ENCODE measurements around the gene KIF16B. TPM values are rescaled to one million over a fixed set of nuclear protein-coding genes. Genes with fewer than 3 reads are reported as not detected.

KIF16B gene
- total RNA-seq, 1 experiment from 2014 or later, result 4.6 TPM

DNA sequence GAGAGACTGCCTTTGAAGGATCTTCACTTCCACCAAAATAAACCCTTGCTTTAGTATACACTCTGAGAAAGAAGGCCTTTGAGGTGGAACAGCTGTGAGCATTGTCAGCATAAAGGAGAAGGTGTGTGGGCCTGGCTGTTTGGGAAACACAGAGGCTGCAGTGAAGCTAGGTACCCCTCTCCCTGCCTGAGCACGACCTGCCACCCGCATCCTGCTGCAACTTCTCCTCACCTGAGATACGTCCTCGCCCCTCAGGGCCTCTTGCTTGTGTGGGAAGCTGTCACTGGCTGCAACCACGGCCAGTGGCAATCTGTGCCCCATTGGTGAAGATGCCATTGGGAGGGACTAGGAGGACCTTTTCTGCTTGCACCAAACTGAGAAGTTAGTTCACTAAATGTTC, 307.9 kb downstream of the KIF16B start:
- no TSS peak for BruUV-seq (replicated peaks)
- intact Hi-C loops (cut with micrococcal nuclease; ENCODE audit: unreplicated experiment), result no loop called here
- CTCF ChIA-PET, result no interaction called here

DNA sequence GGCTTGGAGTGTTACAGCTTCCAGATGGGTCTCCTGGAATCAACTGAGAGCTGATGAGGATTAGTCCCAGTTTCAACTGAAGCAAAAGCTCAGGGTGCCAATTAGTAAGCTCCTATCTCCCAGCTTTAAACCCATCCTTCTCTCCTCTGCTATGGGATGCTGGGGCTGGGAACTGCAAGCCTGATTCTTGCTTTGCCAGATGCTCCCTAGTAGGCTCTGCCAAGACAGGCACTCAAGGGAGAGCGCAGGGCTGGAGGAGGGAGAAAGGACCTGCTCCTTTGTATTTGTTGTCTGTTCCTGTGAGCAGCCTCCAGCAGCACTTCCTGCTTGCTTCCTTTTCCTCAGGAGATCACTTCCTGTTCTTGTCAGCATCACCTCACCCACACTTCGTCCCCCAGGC, 309.7 kb downstream of the KIF16B start:
- CTCF ChIA-PET, result no interaction called here
- no peak for DNase-seq (ENCODE audit: low spot score)
- no peaks in the 10 kb centered on the region for H3K36me3 ChIP-seq (ENCODE audit: insufficient read depth, low read length, poor library complexity, severe bottlenecking)
- no peaks in the 10 kb centered on the region for H3K4me1 ChIP-seq (ENCODE audit: insufficient read depth, low read length, poor library complexity, severe bottlenecking)
- H3K4me3 ChIP-seq (ENCODE audit: low read depth, low read length, poor library complexity, severe bottlenecking), result no peak overlapping the region
- intact Hi-C loops (cut with micrococcal nuclease; ENCODE audit: unreplicated experiment), result no loop called here
- BruUV-seq (replicated peaks), result no TSS peak
- H3K27ac ChIP-seq (ENCODE audit: low read depth, low read length, poor library complexity, severe bottlenecking), result no peak overlapping the region
- POLR2A ChIA-PET (ENCODE audit: low non-redundant PET), result no interaction called here
- TF ChIP-seq, protein P1, sequence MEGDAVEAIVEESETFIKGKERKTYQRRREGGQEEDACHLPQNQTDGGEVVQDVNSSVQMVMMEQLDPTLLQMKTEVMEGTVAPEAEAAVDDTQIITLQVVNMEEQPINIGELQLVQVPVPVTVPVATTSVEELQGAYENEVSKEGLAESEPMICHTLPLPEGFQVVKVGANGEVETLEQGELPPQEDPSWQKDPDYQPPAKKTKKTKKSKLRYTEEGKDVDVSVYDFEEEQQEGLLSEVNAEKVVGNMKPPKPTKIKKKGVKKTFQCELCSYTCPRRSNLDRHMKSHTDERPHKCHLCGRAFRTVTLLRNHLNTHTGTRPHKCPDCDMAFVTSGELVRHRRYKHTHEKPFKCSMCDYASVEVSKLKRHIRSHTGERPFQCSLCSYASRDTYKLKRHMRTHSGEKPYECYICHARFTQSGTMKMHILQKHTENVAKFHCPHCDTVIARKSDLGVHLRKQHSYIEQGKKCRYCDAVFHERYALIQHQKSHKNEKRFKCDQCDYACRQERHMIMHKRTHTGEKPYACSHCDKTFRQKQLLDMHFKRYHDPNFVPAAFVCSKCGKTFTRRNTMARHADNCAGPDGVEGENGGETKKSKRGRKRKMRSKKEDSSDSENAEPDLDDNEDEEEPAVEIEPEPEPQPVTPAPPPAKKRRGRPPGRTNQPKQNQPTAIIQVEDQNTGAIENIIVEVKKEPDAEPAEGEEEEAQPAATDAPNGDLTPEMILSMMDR (conservative IDR thresholded peaks at IDR 0.05; ENCODE audit: low read depth, low read length), result no peak
- no peak for TF ChIP-seq EZH2 (IDR thresholded peaks at IDR 0.05; ENCODE audit: borderline replicate concordance, low read depth, low read length, poor library complexity, severe bottlenecking)
- H3K27me3 ChIP-seq (replicated peaks; ENCODE audit: insufficient read depth, low read depth, low read length, poor library complexity), result no peaks in the 10 kb centered on the region
- peaks cover 16% of the 10 kb centered on the region for H3K9me3 ChIP-seq (ENCODE audit: low read depth, low read length, poor library complexity, severe bottlenecking)

More for the DNA sequence above, 307.9 kb downstream of the KIF16B start:
- Histone ChIP-seq H3K4me3 (ENCODE audit: low read depth, low read length, poor library complexity, severe bottlenecking) (no peak overlapping the region), H3K27ac (ENCODE audit: low read depth, low read length, poor library complexity, severe bottlenecking) (no peak overlapping the region), H3K27me3 (replicated peaks; ENCODE audit: insufficient read depth, low read depth, low read length, poor library complexity) (no peaks in the 10 kb centered on the region), H3K4me1 (ENCODE audit: insufficient read depth, low read length, poor library complexity, severe bottlenecking) (no peaks in the 10 kb centered on the region), H3K36me3 (ENCODE audit: insufficient read depth, low read length, poor library complexity, severe bottlenecking) (no peaks in the 10 kb centered on the region), H3K9me3 (ENCODE audit: low read depth, low read length, poor library complexity, severe bottlenecking) (peaks cover 13% of the 10 kb centered on the region)
- POLR2A ChIA-PET (ENCODE audit: low non-redundant PET), result no interaction called here
- no peak for DNase-seq (ENCODE audit: low spot score)
- TF ChIP-seq, protein P1 (conservative IDR thresholded peaks at IDR 0.05; ENCODE audit: low read depth, low read length), result no peak
- no peak for TF ChIP-seq EZH2 (IDR thresholded peaks at IDR 0.05; ENCODE audit: borderline replicate concordance, low read depth, low read length, poor library complexity, severe bottlenecking)

DNA sequence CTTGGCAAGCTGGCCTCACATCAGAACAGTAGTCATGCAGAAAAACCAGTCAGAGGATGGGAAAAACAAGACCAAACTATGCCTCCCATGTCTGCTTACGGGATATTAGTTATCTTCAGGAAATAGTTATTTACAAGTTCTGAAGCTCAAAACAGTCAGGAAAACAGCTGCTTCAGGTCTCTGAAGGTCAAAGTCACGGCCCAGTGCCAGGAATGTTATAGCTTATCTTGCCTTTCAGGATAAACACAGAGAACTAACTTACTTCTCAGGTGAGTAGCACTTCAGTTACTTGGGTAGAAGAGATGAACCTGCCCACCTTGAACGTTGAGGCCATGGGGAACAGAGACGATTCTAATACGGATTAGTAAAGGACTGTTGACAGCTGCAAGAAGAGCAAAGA, 310.7 kb downstream of the KIF16B start:
- H3K27me3 ChIP-seq (replicated peaks; ENCODE audit: insufficient read depth, low read depth, low read length, poor library complexity), result no peaks in the 10 kb centered on the region
- no peak for DNase-seq (ENCODE audit: low spot score)
- BruUV-seq (replicated peaks), result no TSS peak
- H3K9me3 ChIP-seq (ENCODE audit: low read depth, low read length, poor library complexity, severe bottlenecking), result peaks cover 16% of the 10 kb centered on the region
- intact Hi-C loops (cut with micrococcal nuclease; ENCODE audit: unreplicated experiment), result no loop called here
- no peak for TF ChIP-seq EZH2 (IDR thresholded peaks at IDR 0.05; ENCODE audit: borderline replicate concordance, low read depth, low read length, poor library complexity, severe bottlenecking)
- TF ChIP-seq, protein P1 (conservative IDR thresholded peaks at IDR 0.05; ENCODE audit: low read depth, low read length), result no peak
- ChIA-PET POLR2A (ENCODE audit: low non-redundant PET) (no interaction called here), CTCF (interaction anchor here (0.6 kb wide), 1 partner anchor 8 kb away, joined by 10 read pairs; no protein-coding TSS in a partner anchor)
- H3K36me3 ChIP-seq (ENCODE audit: insufficient read depth, low read length, poor library complexity, severe bottlenecking), result no peaks in the 10 kb centered on the region
- no peak overlapping the region for H3K4me3 ChIP-seq (ENCODE audit: low read depth, low read length, poor library complexity, severe bottlenecking)
- H3K27ac ChIP-seq (ENCODE audit: low read depth, low read length, poor library complexity, severe bottlenecking), result no peak overlapping the region
- H3K4me1 ChIP-seq (ENCODE audit: insufficient read depth, low read length, poor library complexity, severe bottlenecking), result no peaks in the 10 kb centered on the region
